ELR (cell line): Measurements from ENCODE around the gene JARID2.
A peak's percentile ranks its signal among the peaks of the same experiment; 100 is the strongest.
"Not testable (repeated sequence)": the region's sequence is repeated elsewhere in the genome, so short reads cannot be mapped to it uniquely, and the experiment has no call there.

Source experiments
- DNase-seq: peaks from one replicate; pipeline ENCODE4 v3.0.0-alpha.2; 2015; ENCODE audit warnings: low read depth

The JARID2 gene

GRCh38 chr6:15401120-15401519 lies 155.3 kb downstream of the JARID2 start:
- no peak for DNase-seq

DNA sequence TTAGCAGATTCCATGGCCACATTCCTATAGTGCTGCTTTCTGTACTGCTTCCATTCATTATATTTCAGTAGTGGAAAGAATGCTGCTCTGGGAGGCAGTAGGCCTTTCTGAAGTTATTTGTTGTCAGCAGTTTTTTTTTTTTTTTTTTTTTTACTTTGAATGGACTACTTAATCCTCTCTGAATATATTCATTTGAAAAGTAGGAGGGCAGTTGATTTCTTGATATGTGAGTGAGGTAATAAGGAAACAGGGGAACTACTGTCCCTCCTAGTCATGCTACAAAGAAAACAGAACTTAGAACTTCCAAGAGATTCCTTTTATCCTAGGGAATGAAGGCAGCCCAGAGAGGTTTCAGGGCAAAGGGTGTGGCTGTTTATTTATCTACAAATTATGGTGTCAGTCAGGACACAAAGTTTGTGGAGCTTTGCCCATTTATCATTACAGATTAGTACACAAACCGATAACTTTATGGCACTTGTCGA lies 155.9 kb downstream of the JARID2 start:
- DNase-seq: no peak

GRCh38 chr6:15402406-15403045 lies 156.7 kb downstream of the JARID2 start:
- no peak for DNase-seq

DNA sequence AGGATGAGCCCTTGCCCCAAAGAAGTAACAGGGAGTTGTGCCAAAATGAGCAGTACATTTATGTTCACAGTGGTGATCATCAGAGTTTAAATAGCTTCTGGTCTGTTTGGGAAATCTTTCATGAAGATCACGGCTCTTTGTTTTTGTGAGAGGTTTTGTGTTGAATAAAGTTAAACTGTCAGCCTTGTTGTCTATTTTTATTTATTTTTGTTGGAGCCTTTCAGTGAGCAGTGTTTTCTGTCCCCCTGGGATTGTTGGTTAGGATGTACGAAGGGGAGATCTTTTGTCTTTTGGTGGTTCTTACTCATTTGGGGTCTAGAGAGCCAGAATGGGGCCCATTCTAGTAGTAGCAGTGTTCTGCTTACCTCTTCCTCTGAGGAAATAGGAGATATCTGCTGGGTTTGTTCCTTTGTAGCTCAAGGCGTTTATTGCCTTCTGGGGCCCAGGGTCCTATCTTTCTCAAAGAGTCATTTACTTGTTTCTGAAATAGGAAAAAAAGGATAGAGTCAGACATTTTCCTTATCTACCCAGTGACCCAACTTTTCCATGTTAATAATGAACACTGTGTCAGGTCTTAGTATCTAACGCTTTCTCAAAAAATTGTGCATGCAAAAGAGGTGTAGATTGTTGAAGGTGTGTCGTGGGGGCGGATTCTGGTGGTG lies 157.4 kb downstream of the JARID2 start:
- no peak for DNase-seq

DNA sequence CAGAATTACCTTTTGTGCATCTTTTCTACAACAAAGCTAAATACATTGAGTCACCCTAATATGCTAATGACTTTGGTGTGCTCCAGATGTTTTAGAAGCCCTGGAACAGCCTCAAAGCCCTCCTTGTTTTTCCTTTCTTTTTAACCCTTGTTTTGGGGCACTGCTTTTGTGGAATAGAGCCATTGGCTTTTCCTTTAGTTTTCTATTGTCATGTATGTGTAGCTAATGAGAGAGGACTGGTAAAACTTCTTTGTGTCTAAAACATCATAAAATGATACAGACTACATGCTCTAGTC lies 158.8 kb downstream of the JARID2 start:
- DNase-seq: no peak

DNA sequence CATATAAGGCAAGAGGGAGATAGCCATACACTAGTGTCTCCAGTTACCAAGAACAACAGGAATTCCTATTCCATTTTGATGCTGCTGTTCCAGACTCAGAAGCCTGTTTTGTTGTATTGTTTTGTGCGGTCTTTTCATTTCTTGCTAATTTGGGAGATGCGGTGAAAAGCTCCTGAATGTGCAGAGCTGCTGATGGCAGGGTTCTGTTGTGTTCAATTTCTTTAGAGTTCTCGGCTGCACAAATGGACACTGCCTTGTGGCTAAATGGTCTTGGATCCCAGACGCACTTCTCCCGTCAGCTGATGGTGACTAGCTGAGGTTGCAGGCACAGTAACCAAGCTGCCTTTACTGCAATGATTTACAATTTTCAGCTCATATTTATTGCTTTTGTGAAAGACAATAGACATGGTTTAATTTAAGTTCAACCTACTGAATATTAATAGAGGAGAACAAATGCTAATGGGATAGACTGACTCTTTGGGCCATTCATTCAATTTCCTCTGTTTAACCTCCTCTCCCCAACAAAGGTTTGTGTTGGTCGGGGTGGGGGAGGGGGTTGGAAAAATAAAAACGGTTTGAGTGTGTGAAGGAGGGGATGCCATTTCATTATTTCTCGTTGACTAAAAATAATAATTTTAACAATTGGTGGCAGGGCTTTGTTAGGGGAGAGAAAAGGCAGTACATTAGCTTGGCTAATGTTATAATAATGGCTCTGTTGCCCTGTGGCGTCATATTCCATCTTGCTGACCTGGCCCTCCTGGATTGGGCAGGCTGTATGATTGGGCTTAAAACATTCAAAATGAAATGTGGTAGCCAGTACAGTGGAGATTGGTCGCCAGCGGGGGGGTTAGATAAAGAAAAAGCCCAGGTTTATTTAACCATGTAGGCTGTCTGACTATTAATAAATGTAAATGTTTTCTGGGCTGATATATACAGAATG lies 159.5 kb downstream of the JARID2 start:
- DNase-seq: no peak

GRCh38 chr6:15406452-15406851 lies 160.6 kb downstream of the JARID2 start:
- DNase-seq: no peak

- no peak for DNase-seq
These were observed 162.1 kb downstream of the JARID2 start for GRCh38 chr6:15408008-15408407.

DNA sequence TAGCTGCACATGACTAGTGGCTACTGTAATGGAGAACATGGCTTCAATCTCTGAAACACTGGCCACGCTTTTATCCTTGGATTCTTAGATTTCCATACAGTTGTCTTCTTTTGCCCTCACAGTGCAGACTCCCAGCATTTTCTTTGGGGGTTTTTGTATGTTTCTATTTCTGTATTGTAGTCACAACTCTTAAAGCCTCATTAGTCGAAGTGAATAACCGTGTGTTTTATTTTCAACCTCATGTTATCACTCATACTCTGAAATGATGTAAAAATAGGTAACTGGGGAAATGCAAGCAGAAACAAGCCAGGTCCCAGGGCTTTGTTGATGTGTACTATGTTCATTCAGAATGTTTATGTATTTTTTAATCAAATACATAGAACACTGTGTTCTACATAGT lies 162.9 kb downstream of the JARID2 start:
- DNase-seq: no peak

GRCh38 chr6:15409301-15410125 lies 163.6 kb downstream of the JARID2 start:
- DNase-seq: no peak

DNA sequence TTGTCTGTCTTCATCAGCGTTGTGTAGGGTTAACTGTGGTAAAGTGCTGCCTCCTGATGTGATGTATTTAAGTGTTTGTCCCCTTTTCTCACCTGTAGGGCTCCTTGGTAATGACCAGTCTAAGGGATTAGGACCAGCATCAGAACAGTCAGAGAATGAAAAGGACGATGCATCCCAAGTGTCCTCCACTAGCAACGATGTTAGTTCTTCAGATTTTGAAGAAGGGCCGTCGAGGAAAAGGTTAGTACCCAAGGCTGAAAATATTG lies 164.2 kb downstream of the JARID2 start:
- no peak for DNase-seq

DNA sequence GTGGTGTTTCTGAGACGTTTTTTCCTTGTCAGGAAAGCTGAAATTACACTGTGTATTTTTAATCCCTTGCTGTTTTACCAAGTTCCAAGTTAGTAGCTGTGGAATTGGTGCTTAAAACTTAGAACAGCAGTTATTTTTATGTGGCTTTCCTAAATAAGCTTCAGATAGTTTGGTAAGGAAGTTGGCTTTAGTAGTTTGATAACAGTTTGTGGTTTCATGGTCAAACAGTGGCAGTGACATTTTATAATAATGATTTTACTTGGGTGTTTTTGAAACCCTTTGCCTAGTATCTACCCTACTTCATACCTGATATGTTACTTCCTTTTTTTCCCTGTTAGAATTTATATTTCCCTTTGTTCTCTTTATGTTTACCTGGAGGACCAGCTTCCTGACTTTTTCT lies 164.9 kb downstream of the JARID2 start:
- DNase-seq: no peak

GRCh38 chr6:15411766-15412165 lies 165.9 kb downstream of the JARID2 start:
- no peak for DNase-seq

DNA sequence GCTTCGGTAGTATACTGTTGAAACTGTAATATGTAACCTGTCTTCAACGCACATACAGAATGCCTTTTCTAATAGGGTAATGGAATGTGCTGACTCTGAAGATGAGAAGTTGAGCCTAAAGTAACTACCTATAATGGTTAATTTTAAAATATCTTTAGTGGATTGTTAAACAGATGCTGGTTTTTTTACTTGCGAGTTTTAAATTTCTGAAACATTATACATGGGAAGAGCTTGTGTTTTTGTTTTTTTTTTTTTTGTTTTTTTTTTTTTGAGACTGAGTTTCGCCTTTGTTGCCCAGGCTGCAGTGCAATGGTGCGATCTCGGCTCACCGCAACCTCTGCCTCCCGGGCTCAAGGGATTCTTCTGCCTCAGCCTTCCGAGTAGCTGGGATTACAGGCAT lies 166.9 kb downstream of the JARID2 start:
- no peak for DNase-seq

GRCh38 chr6:15413466-15414234 lies 167.8 kb downstream of the JARID2 start:
- DNase-seq: no peak

GRCh38 chr6:15414235-15414612 lies 168.4 kb downstream of the JARID2 start:
- no peak for DNase-seq

- not testable (repeated sequence) for DNase-seq
These were observed 169.8 kb downstream of the JARID2 start for GRCh38 chr6:15415622-15416021.

- no peak for DNase-seq
These were observed 171.2 kb downstream of the JARID2 start for GRCh38 chr6:15416932-15417509.

DNA sequence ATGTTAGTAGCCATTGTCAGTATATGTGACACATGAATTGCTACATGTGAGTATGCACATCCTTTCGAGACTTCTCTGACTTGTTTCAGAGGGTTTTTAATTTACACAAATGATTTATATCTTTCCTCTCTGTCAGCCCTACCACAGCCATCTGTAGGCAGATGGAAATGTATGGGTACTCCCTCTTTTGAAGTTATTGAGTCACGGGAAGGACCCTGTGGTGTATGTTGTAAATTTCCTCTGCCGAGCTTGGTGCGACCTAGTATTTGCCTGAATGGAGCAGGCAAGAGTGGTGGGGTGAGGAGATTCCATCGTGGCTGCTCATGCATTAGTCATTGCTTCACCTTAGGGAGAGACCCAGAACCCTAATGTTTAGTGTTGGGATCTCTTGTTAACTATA lies 171.9 kb downstream of the JARID2 start:
- peak; percentile 97 for DNase-seq

GRCh38 chr6:15419493-15419892 lies 173.6 kb downstream of the JARID2 start:
- DNase-seq: no peak

- DNase-seq: no peak
These were observed 175.1 kb downstream of the JARID2 start for GRCh38 chr6:15420959-15421438.
